ENCODE measurements around the gene VTI1A. TPM values are rescaled to one million over a fixed set of nuclear protein-coding genes. Genes with fewer than 3 reads are reported as not detected.

The VTI1A gene
- total RNA-seq, 1 experiment from 2014 or later: 44.4 TPM

DNA sequence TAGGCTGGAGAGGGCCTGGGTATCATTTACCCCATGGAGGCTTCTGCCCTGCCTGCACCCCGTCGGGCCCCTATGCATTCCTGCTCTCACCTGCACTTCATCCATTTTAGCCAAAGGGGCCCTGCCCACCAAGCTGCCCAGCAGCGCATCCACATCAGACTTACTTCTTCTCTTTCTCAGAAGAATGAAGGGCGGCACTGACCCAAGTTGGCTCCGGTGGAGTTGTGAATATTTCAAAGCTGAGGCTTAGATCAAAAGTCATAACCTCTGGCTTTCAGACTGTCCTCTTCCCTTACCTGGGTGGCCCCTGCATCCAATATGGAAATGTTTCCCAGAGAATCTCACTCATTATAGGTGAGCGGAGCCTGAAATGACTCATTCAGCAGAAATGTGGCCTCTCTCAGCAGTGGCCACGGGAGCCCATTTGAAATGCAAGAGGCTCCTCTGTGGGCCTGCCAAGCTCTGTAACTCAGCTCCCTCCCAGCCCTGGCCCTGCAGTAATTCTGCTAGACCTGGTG is 385.4 kb downstream of the VTI1A start:
- intact Hi-C loops (cut with micrococcal nuclease): no loop called here
- no TSS peak for BruUV-seq (replicated peaks)
- H3K4me1 Mint-ChIP-seq (ENCODE audit: insufficient read depth, unreplicated experiment): peaks cover 20% of the 10 kb centered on the region
- no peak overlapping the region for H3K4me3 Mint-ChIP-seq (ENCODE audit: unreplicated experiment)
- H3K27ac Mint-ChIP-seq (ENCODE audit: low read depth, unreplicated experiment): no peak overlapping the region
- no peaks in the 10 kb centered on the region for H3K9me3 Mint-ChIP-seq (ENCODE audit: unreplicated experiment)
- no peaks in the 10 kb centered on the region for H3K36me3 Mint-ChIP-seq (ENCODE audit: insufficient read depth, unreplicated experiment)
- DNase-seq (ENCODE audit: unreplicated experiment): peak; percentile 42
- H3K27me3 Mint-ChIP-seq (ENCODE audit: insufficient read depth, unreplicated experiment): no peaks in the 10 kb centered on the region
- POLR2A ChIA-PET: interaction anchor here (0.6 kb wide), 1 partner anchor 10 kb away, joined by 3 read pairs; no protein-coding TSS in a partner anchor
- TF ChIP-seq, protein P1, sequence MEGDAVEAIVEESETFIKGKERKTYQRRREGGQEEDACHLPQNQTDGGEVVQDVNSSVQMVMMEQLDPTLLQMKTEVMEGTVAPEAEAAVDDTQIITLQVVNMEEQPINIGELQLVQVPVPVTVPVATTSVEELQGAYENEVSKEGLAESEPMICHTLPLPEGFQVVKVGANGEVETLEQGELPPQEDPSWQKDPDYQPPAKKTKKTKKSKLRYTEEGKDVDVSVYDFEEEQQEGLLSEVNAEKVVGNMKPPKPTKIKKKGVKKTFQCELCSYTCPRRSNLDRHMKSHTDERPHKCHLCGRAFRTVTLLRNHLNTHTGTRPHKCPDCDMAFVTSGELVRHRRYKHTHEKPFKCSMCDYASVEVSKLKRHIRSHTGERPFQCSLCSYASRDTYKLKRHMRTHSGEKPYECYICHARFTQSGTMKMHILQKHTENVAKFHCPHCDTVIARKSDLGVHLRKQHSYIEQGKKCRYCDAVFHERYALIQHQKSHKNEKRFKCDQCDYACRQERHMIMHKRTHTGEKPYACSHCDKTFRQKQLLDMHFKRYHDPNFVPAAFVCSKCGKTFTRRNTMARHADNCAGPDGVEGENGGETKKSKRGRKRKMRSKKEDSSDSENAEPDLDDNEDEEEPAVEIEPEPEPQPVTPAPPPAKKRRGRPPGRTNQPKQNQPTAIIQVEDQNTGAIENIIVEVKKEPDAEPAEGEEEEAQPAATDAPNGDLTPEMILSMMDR (IDR thresholded peaks at IDR 0.05; ENCODE audit: unreplicated experiment): no peak
- CTCF ChIA-PET: interaction anchor here (0.7 kb wide), 1 partner anchor 140 kb away, joined by 4 read pairs; no protein-coding TSS in a partner anchor

DNA sequence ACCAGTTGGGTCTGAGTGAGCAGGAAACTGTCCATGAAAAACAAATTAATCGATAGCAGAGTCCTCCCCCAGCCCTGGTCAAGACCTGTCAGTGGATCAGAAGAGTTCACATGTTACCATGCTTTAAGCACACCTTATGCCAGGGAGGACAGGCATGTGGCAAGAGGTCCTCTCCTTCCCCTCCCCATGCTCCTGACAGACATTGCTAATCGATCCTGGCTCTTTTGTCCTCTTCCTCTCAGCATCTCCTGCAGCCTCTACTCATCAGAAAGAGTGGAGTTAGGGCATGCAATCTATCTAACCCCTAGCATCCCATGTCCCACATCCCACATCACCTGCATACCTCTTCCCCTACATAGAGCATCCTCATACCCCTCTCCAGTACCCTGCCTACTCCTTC is 385.9 kb downstream of the VTI1A start:
- CTCF ChIA-PET: no interaction called here
- Mint-ChIP-seq H3K36me3 (ENCODE audit: insufficient read depth, unreplicated experiment) (no peaks in the 10 kb centered on the region), H3K4me1 (ENCODE audit: insufficient read depth, unreplicated experiment) (peaks cover 16% of the 10 kb centered on the region), H3K4me3 (ENCODE audit: unreplicated experiment) (no peak overlapping the region), H3K27me3 (ENCODE audit: insufficient read depth, unreplicated experiment) (no peaks in the 10 kb centered on the region), H3K27ac (ENCODE audit: low read depth, unreplicated experiment) (peak overlapping the region; percentile 4), H3K9me3 (ENCODE audit: unreplicated experiment) (no peaks in the 10 kb centered on the region)
- TF ChIP-seq, protein P1 (IDR thresholded peaks at IDR 0.05; ENCODE audit: unreplicated experiment): no peak
- POLR2A ChIA-PET: interaction anchor here (0.6 kb wide), 1 partner anchor 112 kb away, joined by 3 read pairs; no protein-coding TSS in a partner anchor
- no TSS peak for BruUV-seq (replicated peaks)
- intact Hi-C loops (cut with micrococcal nuclease): no loop called here
- no peak for DNase-seq (ENCODE audit: unreplicated experiment)

GRCh38 chr10:112834751-112835181 is 387.8 kb downstream of the VTI1A start:
- no peak for DNase-seq (ENCODE audit: unreplicated experiment)
- Mint-ChIP-seq H3K9me3 (ENCODE audit: unreplicated experiment) (no peaks in the 10 kb centered on the region), H3K4me1 (ENCODE audit: insufficient read depth, unreplicated experiment) (peaks cover 15% of the 10 kb centered on the region), H3K27ac (ENCODE audit: low read depth, unreplicated experiment) (no peak overlapping the region), H3K4me3 (ENCODE audit: unreplicated experiment) (no peak overlapping the region), H3K36me3 (ENCODE audit: insufficient read depth, unreplicated experiment) (no peaks in the 10 kb centered on the region), H3K27me3 (ENCODE audit: insufficient read depth, unreplicated experiment) (no peaks in the 10 kb centered on the region)
- TF ChIP-seq, protein P1 (IDR thresholded peaks at IDR 0.05; ENCODE audit: unreplicated experiment): no peak
- intact Hi-C loops (cut with micrococcal nuclease): no loop called here
- POLR2A ChIA-PET: no interaction called here
- no TSS peak for BruUV-seq (replicated peaks)
- CTCF ChIA-PET: interaction anchor here (0.6 to 1.0 kb wide), 4 partner anchors 13 to 1335 kb away, joined by 3 to 4 read pairs (median 4); no protein-coding TSS in a partner anchor

- BruUV-seq (replicated peaks): no TSS peak
- intact Hi-C loops (cut with micrococcal nuclease): no loop called here
- POLR2A ChIA-PET: no interaction called here
- H3K36me3 Mint-ChIP-seq (ENCODE audit: insufficient read depth, unreplicated experiment): no peaks in the 10 kb centered on the region
- DNase-seq (ENCODE audit: unreplicated experiment): no peak
- H3K4me3 Mint-ChIP-seq (ENCODE audit: unreplicated experiment): no peak overlapping the region
- H3K4me1 Mint-ChIP-seq (ENCODE audit: insufficient read depth, unreplicated experiment): peaks cover 15% of the 10 kb centered on the region
- TF ChIP-seq, protein P1 (IDR thresholded peaks at IDR 0.05; ENCODE audit: unreplicated experiment): no peak
- H3K27ac Mint-ChIP-seq (ENCODE audit: low read depth, unreplicated experiment): no peak overlapping the region
- CTCF ChIA-PET: interaction anchor here (0.6 kb wide), 1 partner anchor 771 kb away, joined by 4 read pairs; no protein-coding TSS in a partner anchor
- no peaks in the 10 kb centered on the region for H3K9me3 Mint-ChIP-seq (ENCODE audit: unreplicated experiment)
- H3K27me3 Mint-ChIP-seq (ENCODE audit: insufficient read depth, unreplicated experiment): no peaks in the 10 kb centered on the region
Observed at GRCh38 chr10:112835217-112835715, 388.3 kb downstream of the VTI1A start.

Data from MCF 10A (cell line).